HFF-Myc (cell line): Measurements from ENCODE around the gene HS1BP3.

Experiments used
- DNase-seq: peaks from one replicate; pipeline ENCODE4 v3.0.0-alpha.2; 2011; ENCODE audit warnings: low read depth; ENCODE audit errors: extremely low read depth
- H3K4me3 ChIP-seq: replicated peaks from 2 replicates; pipeline ENCODE4 v1.5.1; 2011; ENCODE audit warnings: low read depth, mild to moderate bottlenecking, control low read depth, low read length
- TF ChIP-seq, protein P1 (sequence below): IDR thresholded peaks from 2 replicates; pipeline ENCODE4 v1.5.1; 2012; ENCODE audit warnings: mild to moderate bottlenecking, low read depth, low read length, control low read depth; ENCODE audit errors: missing control alignments

Gene HS1BP3

DNA sequence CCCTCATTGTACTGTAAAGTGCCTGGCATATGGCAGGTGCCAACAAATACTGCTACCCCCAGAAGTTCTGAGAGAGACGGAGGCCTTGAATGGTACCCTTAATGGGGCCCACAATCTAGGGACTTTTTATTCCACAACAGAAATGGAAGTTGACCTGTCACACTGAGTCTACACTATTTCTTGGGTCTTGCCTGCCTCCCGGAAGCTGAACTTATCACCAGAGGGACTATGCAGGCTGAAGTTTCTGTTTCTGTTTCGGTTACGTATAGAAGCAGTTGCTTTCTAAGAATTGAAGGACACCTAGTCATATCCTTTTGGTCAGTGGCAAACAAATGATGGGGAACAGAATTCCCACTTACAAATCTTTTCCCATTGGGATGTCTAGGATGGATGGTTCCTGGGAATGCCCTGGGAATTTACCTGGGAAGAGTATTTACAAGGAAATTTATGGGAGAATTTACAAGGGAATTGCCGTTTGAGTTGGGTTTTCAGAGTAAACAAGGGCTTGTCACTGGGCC lies 74.2 kb downstream of the HS1BP3 start:
- no peak for DNase-seq
- TF ChIP-seq, protein P1, sequence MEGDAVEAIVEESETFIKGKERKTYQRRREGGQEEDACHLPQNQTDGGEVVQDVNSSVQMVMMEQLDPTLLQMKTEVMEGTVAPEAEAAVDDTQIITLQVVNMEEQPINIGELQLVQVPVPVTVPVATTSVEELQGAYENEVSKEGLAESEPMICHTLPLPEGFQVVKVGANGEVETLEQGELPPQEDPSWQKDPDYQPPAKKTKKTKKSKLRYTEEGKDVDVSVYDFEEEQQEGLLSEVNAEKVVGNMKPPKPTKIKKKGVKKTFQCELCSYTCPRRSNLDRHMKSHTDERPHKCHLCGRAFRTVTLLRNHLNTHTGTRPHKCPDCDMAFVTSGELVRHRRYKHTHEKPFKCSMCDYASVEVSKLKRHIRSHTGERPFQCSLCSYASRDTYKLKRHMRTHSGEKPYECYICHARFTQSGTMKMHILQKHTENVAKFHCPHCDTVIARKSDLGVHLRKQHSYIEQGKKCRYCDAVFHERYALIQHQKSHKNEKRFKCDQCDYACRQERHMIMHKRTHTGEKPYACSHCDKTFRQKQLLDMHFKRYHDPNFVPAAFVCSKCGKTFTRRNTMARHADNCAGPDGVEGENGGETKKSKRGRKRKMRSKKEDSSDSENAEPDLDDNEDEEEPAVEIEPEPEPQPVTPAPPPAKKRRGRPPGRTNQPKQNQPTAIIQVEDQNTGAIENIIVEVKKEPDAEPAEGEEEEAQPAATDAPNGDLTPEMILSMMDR = no peak
- no peak overlapping the region for H3K4me3 ChIP-seq

DNA sequence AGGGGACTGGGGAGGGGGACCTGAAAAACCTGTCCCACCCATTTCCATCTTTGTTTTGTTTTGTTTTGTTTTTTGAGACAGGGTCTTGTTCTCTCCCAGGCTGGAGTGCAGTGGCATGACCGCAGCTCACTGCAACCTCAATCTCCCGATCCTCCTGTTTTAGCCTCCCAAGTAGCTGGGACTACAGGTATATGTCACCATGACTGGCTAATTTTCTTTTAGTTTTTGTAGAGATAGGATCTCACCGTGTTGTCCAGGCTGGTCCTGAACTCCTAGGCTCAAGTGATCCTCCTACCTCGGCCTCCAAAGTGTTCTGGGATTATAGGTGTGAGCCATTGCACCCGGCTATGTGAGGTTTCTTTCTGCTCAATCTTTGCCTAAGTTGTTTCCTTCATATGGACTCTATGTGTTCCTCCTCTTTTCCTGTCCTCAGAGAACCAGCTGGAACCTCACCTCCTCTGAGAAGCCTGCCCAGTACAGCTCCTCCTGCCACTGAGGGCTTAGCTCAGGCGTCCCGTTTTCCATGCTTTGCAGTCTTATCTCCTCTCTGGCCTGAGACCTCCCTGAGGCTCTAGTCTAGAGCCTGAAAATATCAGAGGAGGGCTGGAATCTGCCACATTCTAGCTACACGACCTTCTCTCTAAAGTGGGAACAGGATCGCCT lies 74.8 kb downstream of the HS1BP3 start:
- TF ChIP-seq, protein P1 = no peak
- H3K4me3 ChIP-seq = no peak overlapping the region
- DNase-seq = no peak

DNA sequence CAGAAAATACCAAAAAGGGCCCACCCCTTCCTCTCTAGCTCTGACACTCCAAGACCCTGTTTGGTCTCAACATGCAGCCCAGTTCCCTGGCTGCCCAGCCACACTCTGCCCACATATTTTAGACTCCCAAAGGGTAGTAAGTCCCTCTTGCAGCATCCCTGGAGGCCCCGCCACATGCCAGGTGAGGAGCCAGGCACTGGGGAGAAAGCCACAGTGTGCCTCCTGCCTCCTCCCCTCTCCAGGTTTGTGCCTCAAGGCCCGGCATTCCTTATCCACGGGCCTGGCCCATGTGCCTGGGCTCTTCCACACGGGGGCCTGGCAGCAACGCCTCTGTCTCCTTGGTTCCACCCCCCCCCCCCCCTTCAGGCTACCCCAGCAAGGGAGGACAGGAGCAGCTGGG lies 75.5 kb downstream of the HS1BP3 start:
- TF ChIP-seq, protein P1 = no peak
- DNase-seq = no peak
- no peak overlapping the region for H3K4me3 ChIP-seq

DNA sequence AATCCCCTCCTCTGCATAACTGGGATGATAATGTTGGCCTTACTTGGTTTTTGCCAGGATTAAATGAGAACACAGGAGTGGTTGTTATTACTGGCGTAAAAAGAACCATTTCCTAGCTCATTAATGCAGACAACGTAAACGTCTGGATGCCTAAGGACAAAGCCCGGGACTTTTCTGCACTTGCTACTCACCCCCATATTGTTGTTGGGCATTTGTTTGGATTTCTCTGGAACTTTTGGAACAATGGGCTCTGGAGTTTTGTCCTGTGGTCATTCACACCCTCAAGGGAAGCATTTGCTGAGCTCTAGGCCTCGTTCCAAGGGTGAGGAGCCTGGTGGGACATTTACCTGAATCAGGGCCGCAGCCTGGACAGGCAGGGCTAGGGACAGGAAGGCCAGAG lies 76.0 kb downstream of the HS1BP3 start:
- DNase-seq = no peak
- H3K4me3 ChIP-seq = no peak overlapping the region
- TF ChIP-seq, protein P1 = no peak

DNA sequence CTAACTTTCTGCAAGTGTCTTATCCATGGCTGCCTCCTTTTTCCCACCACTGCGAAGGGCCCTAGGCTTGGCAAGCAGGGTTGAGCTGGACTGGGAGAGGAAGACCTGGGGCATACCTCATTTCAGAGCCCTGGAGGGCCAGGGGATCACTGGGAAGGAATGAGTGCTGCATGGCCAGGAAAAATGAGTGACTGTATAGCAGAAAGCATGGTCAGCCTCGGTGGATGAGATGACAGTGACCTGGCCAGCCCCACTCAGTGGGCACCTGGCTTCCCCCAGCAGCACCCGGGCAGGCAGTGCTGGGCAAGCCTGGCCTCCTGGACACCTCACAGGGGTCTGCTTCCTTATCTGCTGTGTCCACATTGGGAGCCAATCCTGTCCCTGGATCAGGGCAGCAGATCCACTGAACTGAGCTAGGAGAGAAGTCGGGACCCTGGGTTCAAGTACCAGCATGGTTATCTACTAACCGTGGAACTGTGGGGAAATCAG lies 76.4 kb downstream of the HS1BP3 start:
- no peak overlapping the region for H3K4me3 ChIP-seq
- TF ChIP-seq, protein P1 = no peak
- DNase-seq = no peak

DNA sequence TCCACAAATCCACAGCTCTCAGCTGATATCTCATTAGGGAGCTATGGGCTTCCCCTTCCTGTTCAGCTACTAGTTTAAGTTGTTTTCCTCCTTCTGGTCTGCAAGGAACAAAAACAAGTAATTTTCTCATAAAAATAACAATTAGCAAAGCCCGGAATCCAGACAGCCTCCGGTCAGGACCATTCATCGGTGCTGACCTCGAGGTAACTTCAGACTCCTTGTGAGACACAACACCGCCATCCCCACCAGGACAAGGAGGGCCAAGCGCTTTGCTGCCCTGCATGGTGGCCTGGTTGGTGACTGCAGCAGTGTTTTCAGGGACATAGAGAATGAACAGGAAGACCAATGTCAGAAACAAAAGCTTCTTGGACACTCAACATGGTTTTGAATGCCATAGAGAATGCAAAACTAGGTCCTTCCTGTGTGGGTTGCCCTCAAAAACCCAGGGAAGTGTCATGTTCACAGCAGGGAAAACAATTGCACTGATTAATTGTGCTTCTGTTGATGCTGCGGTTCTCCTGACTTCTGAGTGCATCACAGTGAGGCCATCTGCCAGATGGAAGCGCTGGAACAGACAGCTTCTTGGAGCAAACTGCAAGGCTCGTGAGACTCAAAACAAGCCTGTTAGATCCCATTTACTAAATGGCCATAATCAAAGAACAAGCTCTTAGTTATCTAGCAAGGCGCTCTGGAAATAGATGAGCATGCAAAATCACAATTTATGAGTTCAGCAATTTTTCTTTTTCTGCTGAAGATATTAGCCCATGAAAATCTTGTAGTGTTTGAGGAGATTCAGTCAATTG lies 77.1 kb downstream of the HS1BP3 start:
- no peak overlapping the region for H3K4me3 ChIP-seq
- TF ChIP-seq, protein P1 = no peak
- DNase-seq = no peak
